ENCODE results near the gene QARS1. TPM values are rescaled to one million over a fixed set of nuclear protein-coding genes. Genes with fewer than 3 reads are reported as not detected.
A peak's percentile ranks its signal among the peaks of the same experiment; 100 is the strongest.

The QARS1 gene
- total and polyA plus RNA-seq, 10 of the 15 experiments (the other 5 are each of a cell fraction or from before 2014, with no cell fraction given), result 168 to 476 (median 318) TPM

GRCh38 chr3:49120438-49121131 is 16.0 kb upstream of the QARS1 start, which contains the start of gene USP19 (continued):
- no peak for TF ChIP-seq SKIL (IDR thresholded peaks at IDR 0.05; ENCODE audit: low read depth, poor library complexity, severe bottlenecking)
- peak; percentile 38 for TF ChIP-seq SIX5 (IDR thresholded peaks at IDR 0.05; ENCODE audit: low read depth, low read length, severe bottlenecking)
- TF ChIP-seq MAX (IDR thresholded peaks at IDR 0.05; ENCODE audit: low read depth, low read length), result no peak; the same call in 1 of the 2 replicates
- peak; percentile 92 for TF ChIP-seq ZBTB40 (IDR thresholded peaks at IDR 0.05; ENCODE audit: borderline replicate concordance)
- peak; percentile 92 for TF ChIP-seq POLR2AphosphoS5 (IDR thresholded peaks at IDR 0.05; ENCODE audit: low read length)
- no peak for TF ChIP-seq ZBTB33 (IDR thresholded peaks at IDR 0.05)
- TF ChIP-seq BRCA1 (IDR thresholded peaks at IDR 0.05; ENCODE audit: low read depth, low read length), result no peak
- no peak for TF ChIP-seq FOS (IDR thresholded peaks at IDR 0.05; ENCODE audit: borderline replicate concordance, extremely low read depth, insufficient read length)
- no peak for TF ChIP-seq CHD4 (IDR thresholded peaks at IDR 0.05)
- no peak for TF ChIP-seq CBX5 (IDR thresholded peaks at IDR 0.05; ENCODE audit: low read depth)
- TF ChIP-seq RCOR1 (conservative IDR thresholded peaks at IDR 0.05; ENCODE audit: low read depth, low read length), result no peak
- TF ChIP-seq E4F1 (IDR thresholded peaks at IDR 0.05; ENCODE audit: borderline replicate concordance, partially characterized antibody), result peak; percentile 21
- no peak for TF ChIP-seq ZNF622 (IDR thresholded peaks at IDR 0.05)
- TF ChIP-seq IKZF2 (IDR thresholded peaks at IDR 0.05), result no peak
- TF ChIP-seq SREBF1 (IDR thresholded peaks at IDR 0.05; ENCODE audit: low read length), result no peak
- no peak for TF ChIP-seq EP300 (IDR thresholded peaks at IDR 0.05; ENCODE audit: borderline replicate concordance in 1 of 2, control insufficient read depth in 1 of 2, low read depth in 2 of 2, low read length in 2 of 2)
- no peak for TF ChIP-seq ZBED1 (IDR thresholded peaks at IDR 0.05; ENCODE audit: borderline replicate concordance)
- no peak for TF ChIP-seq ATF7 (IDR thresholded peaks at IDR 0.05; ENCODE audit: low read depth)
- peak; percentile 78 for TF ChIP-seq RELA (IDR thresholded peaks at IDR 0.05; ENCODE audit: borderline replicate concordance, partially characterized antibody)
